Measurements from ENCODE around the gene RPL36. TPM values are rescaled to one million over a fixed set of nuclear protein-coding genes. Genes with fewer than 3 reads are reported as not detected.

RPL36 gene
- total and polyA plus RNA-seq, 9 of the 15 experiments (the other 6 are each of a cell fraction or from before 2014, with no cell fraction given), result 350 to 3,412 (median 1,507) TPM

- TF ChIP-seq MLLT1 (IDR thresholded peaks at IDR 0.05), result peak in 1 of 2 experiments; percentile 35; a peak in 2 of 4 replicates
- no peak for TF ChIP-seq KDM1A (IDR thresholded peaks at IDR 0.05)
- TF ChIP-seq TOE1 (IDR thresholded peaks at IDR 0.05; ENCODE audit: borderline replicate concordance), result peak; percentile 98
- TF ChIP-seq TOE1 (CRISPR knock-in tag; IDR thresholded peaks at IDR 0.05; ENCODE audit: borderline replicate concordance, low read depth), result no peak
- peak; percentile 94 for TF ChIP-seq BHLHE40 (IDR thresholded peaks at IDR 0.05; ENCODE audit: low read length)
- peak in 2 of 3 experiments; percentile 56 to 95; a peak in 3 of 6 replicates for TF ChIP-seq ZBTB11 (CRISPR knock-in tag; IDR thresholded peaks at IDR 0.05)
- TF ChIP-seq SNAPC5 (CRISPR knock-in tag; IDR thresholded peaks at IDR 0.05), result no peak
- TF ChIP-seq ZNF277 (CRISPR knock-in tag; IDR thresholded peaks at IDR 0.05; ENCODE audit: borderline replicate concordance), result no peak
- TF ChIP-seq ZNF512 (tag; IDR thresholded peaks at IDR 0.05), result no peak
- TF ChIP-seq KLF6 (CRISPR knock-in tag; IDR thresholded peaks at IDR 0.05; ENCODE audit: borderline replicate concordance), result peak; percentile 70; the same call in 1 of the 2 replicates
- TF ChIP-seq POLR2AphosphoS5 (IDR thresholded peaks at IDR 0.05; ENCODE audit: control insufficient read depth, insufficient read depth, low read depth, low read length), result peak; percentile 72
- TF ChIP-seq SUPT5H (IDR thresholded peaks at IDR 0.05), result peak; percentile 85; the same call in 1 of the 2 replicates
- peak; percentile 89 to 95 for TF ChIP-seq SIX5 (IDR thresholded peaks at IDR 0.05; ENCODE audit: borderline replicate concordance in 1 of 2, insufficient read depth in 1 of 2, low read depth in 1 of 2, low read length in 2 of 2)
- peak; percentile 46 for TF ChIP-seq FIP1L1 (IDR thresholded peaks at IDR 0.05; ENCODE audit: low read depth, low read length, poor library complexity, severe bottlenecking)
- TF ChIP-seq HNRNPLL (IDR thresholded peaks at IDR 0.05; ENCODE audit: low read depth, low read length, poor library complexity, severe bottlenecking), result peak; percentile 39
Measured at GRCh38 chr19:5680437-5681368, 9.4 kb upstream of the RPL36 start, which contains the start of the genes HSD11B1L and MICOS13 (continued).

All from K562 (cell line).